SU-DHL-6 (cell line): ENCODE data around the gene NUP188.

Experiments used
- H2AFZ ChIP-seq: fragments of 200-600 bp; sonication (generic); 2 replicates; pipeline ENCODE4 v1.6.1; 2014; ENCODE audit warnings: low read depth, mild to moderate bottlenecking, moderate library complexity, mixed read lengths, antibody characterized with exemption, low read length; ENCODE audit not compliant: severe bottlenecking
- H3F3A ChIP-seq: fragments of 200-600 bp; shearing (Covaris generic); 2 replicates; pipeline ENCODE4 v1.6.0; 2016; ENCODE audit warnings: antibody characterized with exemption, mild to moderate bottlenecking; ENCODE audit not compliant: insufficient read depth
- H3K27ac ChIP-seq: fragments of 200-600 bp; sonication (generic); 2 replicates; pipeline ENCODE4 v1.5.1; 2016; ENCODE audit warnings: low read depth, mild to moderate bottlenecking, low read length, moderate library complexity, mixed read lengths
- H3K27me3 ChIP-seq: fragments of 200-600 bp; sonication (generic), shearing (Covaris generic); 2 replicates; pipeline ENCODE4 v1.6.0; 2014; ENCODE audit warnings: mild to moderate bottlenecking, low read length
- H3K36me3 ChIP-seq: fragments of 200-600 bp; sonication (generic); 2 replicates; pipeline ENCODE4 v1.6.1; 2014; ENCODE audit warnings: mild to moderate bottlenecking, low read length, mixed read lengths
- H3K4me2 ChIP-seq: fragments of 300-600, 200-600 bp; shearing (Covaris generic), sonication (generic); 2 replicates; pipeline ENCODE4 v1.6.0; 2014; ENCODE audit warnings: low read length, low read depth, mild to moderate bottlenecking; ENCODE audit not compliant: poor library complexity, severe bottlenecking
- H3K4me3 ChIP-seq: fragments of 200-600 bp; sonication (generic); 2 replicates; pipeline ENCODE4 v1.5.1; 2014; ENCODE audit warnings: antibody characterized with exemption, low read length, mild to moderate bottlenecking, mixed read lengths; ENCODE audit not compliant: insufficient read depth, poor library complexity, severe bottlenecking
- H3K79me2 ChIP-seq: fragments of 200-600 bp; sonication (generic); 2 replicates; pipeline ENCODE4 v1.6.1; 2014; ENCODE audit warnings: mild to moderate bottlenecking, low read length, moderate library complexity; ENCODE audit not compliant: insufficient read depth
- H3K9ac ChIP-seq: fragments of 200-600 bp; sonication (generic); 2 replicates; pipeline ENCODE4 v1.7.0; 2014; ENCODE audit warnings: mild to moderate bottlenecking, low read length
- H3K9me2 ChIP-seq: fragments of 200-600 bp; sonication (generic); replicated peaks from 2 replicates; pipeline ENCODE4 v1.6.1; 2014; ENCODE audit warnings: low read length; ENCODE audit not compliant: insufficient read depth
- H3K9me3 ChIP-seq: fragments of 200-600 bp; sonication (generic); 2 replicates; pipeline ENCODE4 v1.6.1; 2014; ENCODE audit warnings: low read length, mixed read lengths; ENCODE audit not compliant: insufficient read depth
- H4K20me1 ChIP-seq: fragments of 200-600 bp; sonication (generic); 2 replicates; pipeline ENCODE4 v1.6.1; 2014; ENCODE audit warnings: low read depth, mild to moderate bottlenecking, antibody characterized with exemption, low read length, moderate library complexity, mixed read lengths
- CTCF ChIP-seq: fragments of 200-600 bp; sonication (generic); IDR thresholded peaks from one replicate; pipeline ENCODE4 v1.5.1; 2017; ENCODE audit warnings: antibody characterized with exemption, mild to moderate bottlenecking, low read length, moderate library complexity; ENCODE audit not compliant: insufficient read depth, poor library complexity, severe bottlenecking
- EZH2phosphoT487 ChIP-seq: fragments of 200-600 bp; sonication (generic), shearing (Covaris generic); conservative IDR thresholded peaks from 2 replicates; pipeline ENCODE4 v1.6.1; 2018; ENCODE audit warnings: mild to moderate bottlenecking, antibody characterized with exemption, low read length, moderate library complexity, mixed read lengths

NUP188 gene

DNA sequence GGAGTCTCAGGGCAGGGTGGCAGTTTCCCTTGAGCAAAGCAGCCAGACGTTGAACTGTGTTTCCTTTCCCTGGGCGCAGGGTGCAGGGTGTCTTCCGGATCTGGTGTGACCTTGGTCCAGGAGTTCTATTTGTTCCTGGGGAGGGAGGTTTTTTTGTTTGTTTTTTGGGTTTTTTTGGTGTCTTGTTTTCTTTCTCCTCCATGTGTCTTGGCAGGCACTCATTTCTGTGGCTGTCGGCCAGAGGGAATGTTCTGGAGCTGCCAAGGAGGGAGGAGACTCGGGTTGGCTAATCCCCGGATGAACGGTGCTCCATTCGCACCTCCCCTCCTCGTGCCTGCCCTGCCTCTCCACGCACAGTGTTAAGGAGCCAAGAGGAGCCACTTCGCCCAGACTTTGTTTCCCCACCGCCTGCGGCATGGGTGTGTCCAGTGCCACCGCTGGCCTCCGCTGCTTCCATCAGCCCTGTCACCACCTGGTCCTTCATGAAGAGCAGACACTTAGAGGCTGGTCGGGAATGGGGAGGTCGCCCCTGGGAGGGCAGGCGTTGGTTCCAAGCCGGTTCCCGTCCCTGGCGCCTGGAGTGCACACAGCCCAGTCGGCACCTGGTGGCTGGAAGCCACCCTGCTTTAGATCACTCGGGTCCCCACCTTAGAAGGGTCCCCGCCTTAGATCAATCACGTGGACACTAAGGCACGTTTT lies 30.2 kb upstream of the NUP188 start:
- no peak for TF ChIP-seq CTCF
- TF ChIP-seq EZH2phosphoT487: no peak
- H3F3A ChIP-seq: peaks cover 29% of the 10 kb centered on the region
- no peak overlapping the region for H2AFZ ChIP-seq
- H3K9me2 ChIP-seq: no peaks in the 10 kb centered on the region
- H3K9me3 ChIP-seq: no peaks in the 10 kb centered on the region
- no peak overlapping the region for H3K4me3 ChIP-seq
- H3K79me2 ChIP-seq: peaks cover 8% of the 10 kb centered on the region; the same call in 1 of the 2 replicates
- no peaks in the 10 kb centered on the region for H3K36me3 ChIP-seq
- no peak overlapping the region for H3K9ac ChIP-seq
- H3K27ac ChIP-seq: no peak overlapping the region
- H3K4me2 ChIP-seq: no peak overlapping the region
- no peaks in the 10 kb centered on the region for H4K20me1 ChIP-seq
- no peaks in the 10 kb centered on the region for H3K27me3 ChIP-seq

- H3K36me3 ChIP-seq: no peaks in the 10 kb centered on the region
- H4K20me1 ChIP-seq: no peaks in the 10 kb centered on the region
- TF ChIP-seq EZH2phosphoT487 (no peak), CTCF (no peak)
- no peak overlapping the region for H3K9ac ChIP-seq
- H3K4me3 ChIP-seq: no peak overlapping the region
- H3K9me2 ChIP-seq: no peaks in the 10 kb centered on the region
- H3K9me3 ChIP-seq: no peaks in the 10 kb centered on the region
- H3K27me3 ChIP-seq: no peaks in the 10 kb centered on the region
- H3K4me2 ChIP-seq: no peak overlapping the region
- H3K27ac ChIP-seq: peak overlapping the region; percentile 97
- H3K79me2 ChIP-seq: no peaks in the 10 kb centered on the region
- peaks cover 41% of the 10 kb centered on the region for H3F3A ChIP-seq
- no peak overlapping the region for H2AFZ ChIP-seq
These were observed 28.6 kb upstream of the NUP188 start for GRCh38 chr9:128918921-128919320.

DNA sequence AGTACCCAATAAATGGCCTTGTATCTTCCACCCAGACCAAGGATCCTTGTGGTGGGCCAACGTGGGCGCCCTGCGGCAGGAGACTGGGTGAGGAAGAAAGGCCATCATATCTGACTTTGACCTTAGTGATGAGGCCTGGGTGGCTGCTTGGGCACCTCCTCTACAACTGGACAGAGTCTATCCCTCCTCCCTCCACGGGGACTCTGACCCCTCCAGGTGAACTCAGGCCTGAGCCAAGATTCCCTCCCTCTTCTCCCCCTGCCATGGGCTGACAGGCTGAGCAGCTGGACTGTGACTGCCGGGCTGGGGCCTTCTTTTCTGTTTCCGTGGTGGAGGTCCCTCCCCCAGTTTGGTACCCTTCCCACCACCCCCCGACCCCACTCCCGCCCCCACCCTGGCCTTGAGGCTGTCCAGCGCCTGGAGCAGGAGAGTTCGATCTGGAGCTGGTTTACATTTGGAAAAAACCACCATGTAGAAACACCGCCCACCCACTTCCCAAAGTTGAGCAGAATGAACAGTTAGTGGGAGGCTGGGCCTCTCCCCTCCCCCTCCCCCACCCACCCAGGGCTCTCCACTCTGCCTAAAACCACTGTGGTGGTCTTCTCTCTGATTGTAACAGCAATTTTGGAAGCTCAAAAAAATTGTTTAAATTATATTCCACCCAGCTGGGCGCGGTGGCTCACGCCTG lies 28.0 kb upstream of the NUP188 start:
- H3K36me3 ChIP-seq: no peaks in the 10 kb centered on the region
- no peaks in the 10 kb centered on the region for H3K79me2 ChIP-seq
- H3K9me3 ChIP-seq: no peaks in the 10 kb centered on the region
- H3K9ac ChIP-seq: no peak overlapping the region
- H2AFZ ChIP-seq: no peak overlapping the region
- H4K20me1 ChIP-seq: no peaks in the 10 kb centered on the region
- no peaks in the 10 kb centered on the region for H3K27me3 ChIP-seq
- H3K4me2 ChIP-seq: no peak overlapping the region
- no peak for TF ChIP-seq EZH2phosphoT487
- no peak for TF ChIP-seq CTCF
- H3F3A ChIP-seq: peaks cover 41% of the 10 kb centered on the region
- H3K9me2 ChIP-seq: no peaks in the 10 kb centered on the region
- H3K27ac ChIP-seq: peak overlapping the region; percentile 97
- no peak overlapping the region for H3K4me3 ChIP-seq
